AG09309 (cell line): ENCODE results near the gene RNF13.

ENCODE experiments used
- DNase-seq: peaks from one replicate; pipeline ENCODE4 v3.0.0-alpha.2; 2010; ENCODE audit warnings: low read depth
- H3K4me3 ChIP-seq: 2 replicates; pipeline ENCODE4 v1.5.1; 2011; ENCODE audit warnings: mild to moderate bottlenecking, low read depth, low read length, moderate library complexity; ENCODE audit not compliant: control insufficient read depth
- CTCF ChIP-seq: IDR thresholded peaks from 2 replicates; pipeline ENCODE4 v1.5.1; 2011; ENCODE audit warnings: mild to moderate bottlenecking, low read depth, low read length, inconsistent platforms; ENCODE audit not compliant: insufficient read depth, control insufficient read depth; ENCODE audit errors: missing control alignments

Gene RNF13

DNA sequence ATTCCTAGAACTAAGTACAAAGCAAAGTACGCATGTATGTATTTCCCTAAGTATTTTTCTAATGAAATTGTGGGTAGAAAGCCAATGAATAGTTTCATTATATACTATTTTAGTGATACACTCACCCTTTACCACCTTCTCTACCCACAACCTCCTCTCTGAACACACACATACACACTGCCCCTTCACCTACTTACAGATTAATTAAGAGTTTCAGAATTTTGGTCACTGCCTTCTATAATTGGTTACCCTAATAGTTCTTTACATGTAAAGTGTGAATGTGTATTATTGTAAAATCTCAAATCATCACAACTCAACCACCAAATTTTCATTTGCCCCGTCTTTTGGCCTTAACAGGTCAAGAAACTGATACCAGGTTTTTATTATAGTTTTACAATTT, 150.5 kb downstream of the RNF13 start:
- no peak for TF ChIP-seq CTCF
- no peak overlapping the region for H3K4me3 ChIP-seq
- no peak for DNase-seq

- TF ChIP-seq CTCF = no peak
- DNase-seq = no peak
Measured at GRCh38 chr3:149964291-149964690, 151.3 kb downstream of the RNF13 start.

DNA sequence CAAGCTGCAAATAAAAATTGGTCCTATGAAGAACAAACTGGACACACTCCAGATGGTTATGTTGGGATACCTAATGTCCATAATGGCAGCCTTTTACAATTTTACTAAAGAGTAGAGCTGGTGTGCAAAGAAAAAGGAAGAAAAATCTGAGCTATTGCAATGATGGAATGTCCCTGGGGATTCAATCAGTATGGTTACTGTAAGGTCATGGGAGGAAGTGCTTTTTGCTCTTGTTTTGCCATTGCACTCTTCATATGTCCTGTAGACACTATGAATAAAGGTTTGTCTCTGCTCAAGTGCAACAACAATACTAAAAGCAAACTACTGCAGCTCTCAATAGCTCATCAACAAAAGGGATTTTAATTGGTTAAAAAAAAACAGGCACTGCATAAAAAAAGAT, 152.3 kb downstream of the RNF13 start:
- no peak overlapping the region for H3K4me3 ChIP-seq

More at GRCh38 chr3:149964291-149964690, 151.3 kb downstream of the RNF13 start:
- H3K4me3 ChIP-seq = no peak overlapping the region

GRCh38 chr3:149967086-149967685, 154.2 kb downstream of the RNF13 start:
- no peak for DNase-seq
- TF ChIP-seq CTCF = peak; percentile 26
- no peak overlapping the region for H3K4me3 ChIP-seq

More for the DNA sequence above, 152.3 kb downstream of the RNF13 start:
- no peak for DNase-seq
- TF ChIP-seq CTCF = no peak

GRCh38 chr3:149968216-149968615, 155.2 kb downstream of the RNF13 start:
- H3K4me3 ChIP-seq = peak overlapping the region; percentile 74
- DNase-seq = no peak
- TF ChIP-seq CTCF = no peak

DNA sequence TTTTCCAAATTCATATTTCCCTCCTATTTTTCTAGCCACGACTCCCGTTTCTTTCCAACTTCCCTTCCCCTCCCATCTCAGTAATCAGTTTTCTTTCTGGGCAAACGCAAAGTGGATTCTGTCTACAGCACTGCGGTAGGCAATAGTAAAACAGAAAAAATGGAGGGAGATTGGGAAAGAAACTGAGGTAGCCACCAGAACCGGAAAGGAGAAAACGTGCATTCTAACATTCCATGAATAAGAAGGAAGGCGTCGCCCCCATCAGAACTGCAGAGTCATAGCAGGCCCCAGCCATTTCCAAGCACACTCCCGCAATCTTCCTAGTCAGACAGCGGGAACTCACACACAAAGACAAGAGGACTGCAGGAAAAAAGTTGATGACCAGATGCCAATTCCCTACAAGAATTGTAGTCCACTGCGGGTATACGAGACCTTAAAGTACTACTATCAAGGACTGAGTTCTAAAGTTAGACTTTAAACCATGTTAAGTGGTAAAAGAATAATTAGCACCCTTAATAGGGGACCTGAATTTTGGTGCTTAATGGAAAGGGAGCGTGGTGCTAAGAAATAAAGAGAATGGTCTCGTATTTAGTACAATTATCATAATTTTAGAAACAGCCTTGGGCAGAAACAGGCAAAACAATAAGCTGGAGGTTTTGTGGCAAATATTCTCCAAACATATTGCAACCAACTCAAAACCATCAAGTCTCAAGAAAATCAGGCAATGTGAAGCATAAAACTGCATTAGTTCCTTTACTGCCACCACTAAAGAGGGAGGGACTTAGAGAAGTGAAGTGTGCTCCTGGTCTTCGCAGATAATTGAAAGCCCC, 156.3 kb downstream of the RNF13 start:
- no peak for TF ChIP-seq CTCF
- peak overlapping the region; percentile 74 for H3K4me3 ChIP-seq
- DNase-seq = no peak
